Stomach (tissue), 4 donors: ENCODE data around the gene PNPLA3.

ENCODE experiments used
- CTCF ChIP-seq, 7 experiments: fragments of 450-650 bp in 4 of 7; fragments of 200-600 bp in 3 of 7; sonication (generic) in 3 of 7; IDR thresholded peaks; one replicate each; pipeline ENCODE4 v1.5.1; 2016 to 2019; ENCODE audit warnings: antibody characterized with exemption in 7 of 7, control low read depth in 2 of 7, mild to moderate bottlenecking in 1 of 7
- EP300 ChIP-seq: sonication (generic); formaldehyde crosslinking; IDR thresholded peaks from one replicate; pipeline ENCODE4 v1.6.1; 2017; ENCODE audit warnings: antibody characterized with exemption
- POLR2AphosphoS5 ChIP-seq, 3 donors: sonication (generic); formaldehyde crosslinking; IDR thresholded peaks; one replicate each; pipeline ENCODE4 v1.6.1; 2016; ENCODE audit warnings: antibody characterized with exemption in 3 of 3

- TF ChIP-seq EP300: no peak
- peak in 3 of 7 experiments; percentile 28 to 34 (median 31) for TF ChIP-seq CTCF (IDR thresholded peaks at IDR 0.05)
- no peak for TF ChIP-seq POLR2AphosphoS5 (IDR thresholded peaks at IDR 0.05)
These were observed 40.5 kb upstream of the PNPLA3 start for GRCh38 chr22:43883012-43883661.
